Activated CD4-positive, alpha-beta T cell treated with anti-CD3 and anti-CD28 coated beads, Interleukin-2, Interleukin-6, amounts not matched to agents 100 ng/mL and 50 ng/mL, durations not matched to agents 16 hours and 8 hours (primary cell): Measurements from ENCODE around the gene PKIB.

ENCODE experiments used
- DNase-seq: peaks from one replicate; pipeline ENCODE4 v3.0.0-alpha.2; 2020

PKIB gene

DNA sequence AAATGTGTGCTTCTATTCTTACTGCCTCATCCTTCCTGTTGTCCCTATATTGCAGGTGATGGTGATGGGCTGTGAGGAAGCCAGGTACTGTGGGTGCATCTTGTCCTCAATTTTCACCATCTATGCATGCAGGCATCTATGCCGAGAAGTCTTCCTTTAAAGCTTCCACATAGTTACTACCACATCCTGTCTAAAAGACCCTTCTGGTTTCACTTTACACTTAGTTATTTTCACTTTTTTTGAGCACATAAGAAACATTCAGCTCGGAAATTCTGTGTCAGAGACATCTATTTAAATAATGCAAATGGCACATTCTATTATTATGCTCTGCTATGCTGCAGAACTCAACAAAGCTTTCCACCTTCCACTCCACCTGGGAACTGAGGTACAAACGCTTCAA is 141.1 kb downstream of the PKIB start:
- no peak for DNase-seq

DNA sequence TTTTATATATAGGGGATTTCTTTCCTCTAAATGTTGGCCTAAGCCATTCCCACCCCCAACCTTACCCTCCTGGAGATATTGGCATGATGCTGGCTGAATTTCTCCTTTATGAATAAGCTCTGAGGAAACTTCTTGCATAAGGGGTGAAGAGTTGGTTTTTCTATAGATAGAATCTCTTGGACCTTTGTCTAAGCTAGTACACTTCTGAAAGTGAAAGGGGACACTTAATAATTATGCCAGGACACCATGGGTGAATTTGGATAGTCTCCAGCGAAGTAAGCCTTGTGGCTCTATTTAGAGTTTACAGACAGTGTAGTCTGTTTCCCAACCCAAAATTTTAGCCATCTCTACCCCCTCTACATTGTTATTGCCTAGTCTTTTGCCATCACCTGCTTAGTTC is 142.3 kb downstream of the PKIB start:
- DNase-seq, result no peak

DNA sequence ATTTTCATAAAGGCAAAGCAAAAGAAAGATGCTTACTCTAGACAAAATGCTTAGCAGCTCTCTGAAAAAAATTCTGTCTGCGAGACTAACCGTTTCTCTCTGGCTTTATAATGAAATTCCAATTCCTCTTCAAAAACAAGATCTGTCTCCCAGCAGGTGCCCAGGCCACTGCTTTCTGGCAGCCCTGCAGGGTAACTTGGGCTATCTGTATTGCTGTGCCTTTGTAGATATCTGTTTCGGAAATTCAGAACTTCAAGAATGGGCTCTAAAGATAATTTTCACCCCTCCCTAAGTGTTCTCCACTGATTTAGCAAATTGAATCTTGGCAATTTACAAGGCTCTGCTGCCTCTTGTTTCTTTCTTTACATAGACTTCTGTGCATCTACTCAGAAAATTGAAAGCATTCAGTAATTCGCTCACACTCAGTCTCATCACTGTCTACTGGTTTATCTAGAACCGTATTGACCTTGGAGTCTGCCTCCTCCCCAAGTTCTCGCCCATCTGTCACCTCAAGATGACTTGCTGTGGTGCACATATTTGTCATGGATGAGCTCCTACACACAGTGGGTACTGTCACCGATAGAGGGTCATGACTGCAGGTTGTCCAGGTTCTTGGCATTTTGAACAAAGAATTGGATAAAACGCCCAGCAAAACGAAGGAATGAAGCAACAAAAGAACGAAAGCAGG is 142.9 kb downstream of the PKIB start:
- DNase-seq, result no peak

DNA sequence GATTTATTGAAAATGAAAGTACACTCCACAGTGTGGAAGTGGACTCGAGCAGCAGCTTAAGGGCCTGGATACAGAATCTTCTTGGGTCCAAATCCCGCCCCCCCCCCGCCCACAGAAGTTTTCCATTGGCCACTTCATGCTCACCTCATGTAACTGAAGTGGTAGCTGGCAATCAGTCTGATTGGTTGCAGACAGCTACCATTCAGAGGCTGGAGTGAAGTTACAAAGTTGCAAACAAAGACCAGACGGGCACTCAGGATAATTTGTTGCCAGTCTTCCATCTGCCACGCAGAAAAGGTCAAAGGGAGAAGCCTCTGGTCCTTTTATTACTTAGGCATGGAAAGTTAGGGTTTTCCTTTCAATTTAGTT is 143.5 kb downstream of the PKIB start:
- DNase-seq, result no peak

DNA sequence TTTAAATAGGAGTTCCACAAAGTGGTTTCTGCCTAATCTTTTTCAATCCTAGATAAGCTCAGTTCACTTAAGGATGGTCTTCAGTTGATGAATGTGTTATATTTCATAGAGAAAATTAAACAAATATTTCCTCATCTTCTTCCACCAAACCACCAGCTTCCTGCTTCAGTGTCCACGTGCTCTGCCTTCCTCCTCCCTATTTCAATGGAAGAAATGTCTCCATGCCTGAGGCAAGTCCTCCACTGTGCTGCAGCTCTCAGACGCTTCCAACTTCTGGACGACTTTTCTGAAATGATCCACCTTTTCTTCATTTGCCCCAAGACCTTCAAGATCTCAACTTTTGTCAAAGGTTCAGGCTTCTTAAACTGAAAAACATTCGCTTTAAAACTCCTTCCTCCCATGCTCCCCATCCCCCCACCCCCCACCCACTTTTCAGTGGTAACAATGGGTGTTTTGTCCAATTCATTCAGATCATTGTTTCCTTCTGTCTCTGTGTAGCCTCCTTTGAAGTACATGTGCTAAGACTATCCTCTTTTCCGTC is 144.1 kb downstream of the PKIB start:
- DNase-seq, result no peak

DNA sequence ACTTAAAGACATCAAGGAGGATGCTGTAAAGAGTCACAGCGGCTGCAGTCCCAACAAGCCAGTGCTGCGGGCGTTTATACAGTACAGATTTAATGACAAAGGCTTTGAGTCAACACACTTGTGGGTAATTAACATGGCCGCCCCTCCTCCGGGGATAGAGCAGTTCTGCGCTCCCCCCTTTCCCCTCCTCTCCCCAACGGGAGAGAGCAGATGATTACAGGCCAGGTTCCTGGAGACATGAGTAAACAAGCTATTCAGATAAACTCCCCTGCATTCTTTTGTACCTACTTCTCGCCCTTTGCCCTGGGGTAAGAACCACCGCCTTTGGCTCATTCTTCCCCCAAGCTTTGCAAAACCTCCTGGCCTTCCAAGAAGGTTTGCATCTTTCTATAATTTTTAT is 145.7 kb downstream of the PKIB start:
- no peak for DNase-seq

DNA sequence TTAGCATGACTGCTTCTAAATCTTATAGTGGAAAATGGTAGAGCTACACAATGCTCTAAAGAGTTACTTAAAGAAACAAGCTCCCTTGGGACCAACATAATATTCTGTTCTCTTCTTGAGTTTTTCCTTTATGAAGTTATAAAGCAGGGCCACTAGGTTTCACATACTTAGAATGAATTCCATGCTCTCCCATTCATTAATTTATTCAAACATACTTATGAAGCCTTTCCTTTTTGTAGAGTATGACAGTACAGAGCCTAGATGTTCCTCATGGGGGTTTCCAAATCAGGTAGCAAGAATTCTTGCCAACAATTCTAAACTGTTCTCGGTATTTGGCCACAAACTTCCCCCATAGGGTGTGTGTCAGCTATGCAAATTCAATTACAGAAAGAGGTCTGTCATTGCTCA is 148.7 kb downstream of the PKIB start:
- no peak for DNase-seq

DNA sequence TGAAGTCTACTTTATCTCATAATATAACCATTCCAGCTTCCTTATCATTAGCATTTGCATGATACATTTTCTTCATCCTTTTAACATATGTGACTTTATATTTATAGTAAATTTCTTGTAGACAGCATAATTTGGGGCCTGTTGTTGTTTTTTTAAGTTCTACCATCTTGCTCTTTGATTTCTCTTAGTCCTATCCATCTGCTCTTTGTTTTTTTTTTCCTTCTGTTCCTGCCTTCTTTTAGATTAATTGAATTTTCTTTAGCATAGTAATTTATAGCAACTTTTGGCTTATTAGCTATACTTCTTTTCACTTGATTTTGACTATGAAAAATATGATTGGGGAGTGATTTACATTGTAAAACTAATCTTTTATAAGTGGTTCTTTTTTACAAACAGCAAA is 150.1 kb downstream of the PKIB start:
- DNase-seq, result no peak

DNA sequence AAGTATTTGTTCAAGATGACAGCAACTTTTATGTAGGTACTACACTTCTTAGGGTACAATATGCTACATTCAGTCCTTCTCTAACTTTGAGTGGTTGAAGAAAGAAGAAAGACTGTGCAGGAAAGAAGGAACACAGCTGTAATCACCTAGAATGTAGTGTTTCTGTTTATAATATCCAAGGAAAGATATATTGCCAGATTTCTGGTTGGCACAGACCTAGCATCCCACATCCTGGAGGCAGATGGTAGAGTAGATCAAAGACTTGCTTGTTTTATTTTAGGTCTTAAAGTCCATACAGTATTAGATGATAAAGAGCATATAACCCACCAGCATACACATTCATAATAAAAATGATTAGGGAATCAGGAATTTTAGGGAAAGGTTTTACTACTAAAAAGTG is 156.1 kb downstream of the PKIB start:
- no peak for DNase-seq

DNA sequence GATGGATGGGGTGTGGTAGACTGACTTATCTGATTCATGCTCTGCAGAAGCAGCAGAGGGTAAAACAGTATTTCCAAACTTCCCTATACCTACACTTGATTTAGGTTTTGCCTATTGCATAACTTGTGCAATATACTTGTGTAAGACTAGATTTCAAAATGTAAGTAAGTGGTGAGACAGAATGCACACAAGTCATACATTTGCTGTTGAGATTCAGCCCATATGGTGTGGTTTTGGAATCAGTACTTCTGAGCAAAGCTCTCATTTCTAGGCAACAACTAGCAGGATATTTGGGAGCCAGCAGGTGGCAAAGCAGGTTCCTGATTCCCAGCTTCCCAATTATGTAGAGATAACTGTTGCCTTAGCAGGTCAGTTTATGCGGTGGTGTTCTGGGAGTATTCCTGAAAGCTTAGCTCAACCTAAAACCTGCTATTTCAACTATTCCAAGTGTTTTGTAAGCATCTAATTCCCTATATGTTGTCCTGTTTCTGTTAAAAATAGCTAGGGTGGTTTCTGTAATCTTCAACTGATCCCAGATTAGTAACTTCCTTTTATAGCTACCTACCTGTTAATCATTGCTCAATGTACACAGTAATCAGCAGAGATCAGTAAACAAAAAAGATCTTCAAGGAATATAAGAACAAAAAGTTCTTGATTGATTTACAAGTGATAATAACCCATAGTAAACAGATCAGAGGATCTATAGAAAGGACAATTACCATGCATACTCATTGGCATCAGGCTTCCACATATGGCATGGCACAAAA is 160.8 kb downstream of the PKIB start:
- no peak for DNase-seq

DNA sequence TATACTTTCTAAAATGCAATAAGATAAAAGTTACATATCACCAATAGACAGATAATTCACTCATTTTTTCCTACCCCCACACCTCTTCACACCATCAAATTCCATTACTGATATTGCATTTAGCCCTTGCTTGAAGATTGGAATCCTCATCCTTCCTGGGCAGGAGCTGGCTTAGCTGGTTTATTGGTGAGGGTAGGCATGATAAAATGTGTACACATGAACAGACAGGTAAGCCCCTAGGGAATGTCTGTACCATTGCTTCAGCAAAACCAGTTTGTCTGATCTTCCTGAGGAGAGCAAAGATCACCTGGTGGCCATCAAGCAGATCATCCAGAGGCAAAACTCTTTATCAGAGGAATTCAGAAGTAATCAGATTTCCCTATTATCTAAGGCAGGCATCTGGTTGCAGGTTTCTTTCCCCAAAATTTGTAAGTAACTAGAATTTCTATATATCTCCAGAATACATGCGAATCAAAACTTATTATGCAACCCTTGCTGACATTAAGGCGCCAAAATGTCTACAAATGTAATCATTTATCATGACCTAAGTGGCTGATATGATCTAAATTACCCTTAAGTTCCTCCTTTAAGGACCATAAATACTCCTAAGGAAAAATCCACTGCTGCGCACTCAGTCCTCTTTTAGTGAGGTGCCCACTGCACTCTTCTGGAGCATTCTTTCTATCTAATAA is 162.7 kb downstream of the PKIB start:
- no peak for DNase-seq
